Measurements from ENCODE around the gene RAPGEF4.

Gene RAPGEF4

GRCh38 chr2:172833898-172834297 is 98.3 kb downstream of the RAPGEF4 start:
- DNase-seq, result no peak

- no peak for DNase-seq
Measured at GRCh38 chr2:172834881-172835280, 99.2 kb downstream of the RAPGEF4 start.

GRCh38 chr2:172836347-172836821 is 100.7 kb downstream of the RAPGEF4 start:
- DNase-seq, result no peak

- no peak for DNase-seq
Measured at GRCh38 chr2:172836827-172837226, 101.2 kb downstream of the RAPGEF4 start.

- no peak for DNase-seq
Measured at GRCh38 chr2:172839446-172839845, 103.8 kb downstream of the RAPGEF4 start.

GRCh38 chr2:172842511-172843265 is 107.0 kb downstream of the RAPGEF4 start:
- DNase-seq, result no peak

GRCh38 chr2:172843266-172843582 is 107.6 kb downstream of the RAPGEF4 start:
- DNase-seq, result no peak

- no peak for DNase-seq
Measured at GRCh38 chr2:172843902-172844715, 108.5 kb downstream of the RAPGEF4 start.

- no peak for DNase-seq
Measured at GRCh38 chr2:172845028-172845630, 109.5 kb downstream of the RAPGEF4 start.

- no peak for DNase-seq
Measured at GRCh38 chr2:172846551-172846950, 110.9 kb downstream of the RAPGEF4 start.

- DNase-seq, result no peak
Measured at GRCh38 chr2:172847188-172847587, 111.5 kb downstream of the RAPGEF4 start.

GRCh38 chr2:172848519-172848918 is 112.9 kb downstream of the RAPGEF4 start:
- no peak for DNase-seq

GRCh38 chr2:172849519-172850217 is 114.0 kb downstream of the RAPGEF4 start:
- no peak for DNase-seq

GRCh38 chr2:172855588-172855987 is 119.9 kb downstream of the RAPGEF4 start:
- DNase-seq, result no peak

GRCh38 chr2:172856606-172857005 is 121.0 kb downstream of the RAPGEF4 start:
- DNase-seq, result no peak

GRCh38 chr2:172858473-172858745 is 122.8 kb downstream of the RAPGEF4 start:
- no peak for DNase-seq

GRCh38 chr2:172859581-172860335 is 124.1 kb downstream of the RAPGEF4 start:
- no peak for DNase-seq

GRCh38 chr2:172860336-172860707 is 124.7 kb downstream of the RAPGEF4 start:
- no peak for DNase-seq

- DNase-seq, result no peak
Measured at GRCh38 chr2:172861098-172861497, 125.5 kb downstream of the RAPGEF4 start.

GRCh38 chr2:172861656-172862476 is 126.2 kb downstream of the RAPGEF4 start:
- no peak for DNase-seq

GRCh38 chr2:172863341-172863740 is 127.7 kb downstream of the RAPGEF4 start:
- DNase-seq, result no peak

- DNase-seq, result no peak
Measured at GRCh38 chr2:172864182-172864581, 128.5 kb downstream of the RAPGEF4 start.
